ENCODE results near the gene AHR.

Gene AHR

GRCh38 chr7:17305387-17306171 is 7.1 kb downstream of the AHR start:
- DNase-seq = no peak

DNA sequence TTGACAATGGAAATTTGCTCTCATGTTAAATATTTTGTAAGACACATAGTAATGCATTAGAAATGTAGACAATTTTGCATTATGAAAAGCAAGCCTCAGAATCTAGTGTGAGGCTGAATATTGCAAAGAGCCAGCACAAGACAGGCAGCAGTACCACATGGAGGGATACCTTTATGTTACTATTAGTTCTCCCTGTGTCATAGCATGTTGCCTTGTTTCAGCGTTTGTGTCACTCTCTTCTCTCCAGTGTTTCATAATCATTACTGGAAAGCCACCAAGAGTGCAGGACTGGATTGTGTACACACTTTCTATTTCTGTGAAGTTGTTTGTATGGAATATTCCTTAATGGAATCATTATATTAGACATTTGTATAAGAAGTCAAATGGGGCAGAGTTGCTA is 8.5 kb downstream of the AHR start:
- DNase-seq = no peak

DNA sequence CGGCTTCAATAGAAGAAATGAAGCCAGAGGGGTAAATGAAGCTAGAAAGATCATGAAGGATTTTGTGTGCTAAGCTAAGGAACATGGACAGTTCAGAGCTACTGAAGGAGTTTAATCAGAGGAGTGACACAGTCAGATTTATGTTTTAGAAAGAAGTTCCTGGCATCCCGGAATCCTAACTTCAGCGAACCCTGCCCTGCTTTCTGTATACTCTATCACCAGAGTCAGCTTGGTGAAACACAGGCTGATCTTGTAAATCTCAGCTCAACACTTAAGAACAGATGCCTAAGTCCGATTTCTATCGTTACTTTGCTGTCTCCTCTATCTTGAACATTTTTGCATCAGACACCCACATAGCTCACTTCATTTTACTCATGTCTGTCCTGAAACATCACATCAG is 9.1 kb downstream of the AHR start:
- no peak for DNase-seq

DNA sequence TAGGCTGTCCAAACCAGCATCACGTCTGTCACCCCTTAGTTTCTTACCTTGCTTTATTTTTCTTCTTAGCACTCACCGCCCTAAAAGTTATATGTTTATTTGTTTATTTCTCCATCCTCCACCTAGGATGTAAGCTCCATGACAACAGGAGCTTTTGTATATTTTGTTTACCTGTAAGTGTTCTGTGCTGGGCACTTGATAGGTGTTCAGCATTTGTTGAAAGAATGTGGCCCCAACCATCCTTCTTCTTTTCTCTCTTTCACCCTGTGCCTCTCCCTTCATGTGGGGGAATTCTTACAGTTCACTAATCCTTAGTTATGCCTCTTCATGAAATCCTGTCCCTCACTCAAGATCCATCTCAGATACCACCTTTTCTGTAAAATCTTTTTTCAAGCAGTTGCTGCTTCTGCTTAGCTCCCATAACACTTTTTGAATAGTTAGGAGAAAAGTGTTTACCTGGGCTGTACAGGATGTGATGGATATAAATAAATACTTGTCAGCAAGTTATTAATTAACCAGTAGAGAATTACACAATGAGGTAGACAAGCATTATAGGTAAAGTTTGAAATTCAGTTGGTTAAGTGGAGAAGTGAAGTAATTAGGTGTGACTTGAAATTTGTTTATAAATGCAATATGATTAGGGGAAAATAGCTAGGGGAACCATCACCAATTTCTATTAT is 9.7 kb downstream of the AHR start:
- no peak for DNase-seq

GRCh38 chr7:17311194-17311593 is 12.7 kb downstream of the AHR start:
- no peak for DNase-seq

- no peak for DNase-seq
Measured at GRCh38 chr7:17311952-17312351, 13.5 kb downstream of the AHR start.

DNA sequence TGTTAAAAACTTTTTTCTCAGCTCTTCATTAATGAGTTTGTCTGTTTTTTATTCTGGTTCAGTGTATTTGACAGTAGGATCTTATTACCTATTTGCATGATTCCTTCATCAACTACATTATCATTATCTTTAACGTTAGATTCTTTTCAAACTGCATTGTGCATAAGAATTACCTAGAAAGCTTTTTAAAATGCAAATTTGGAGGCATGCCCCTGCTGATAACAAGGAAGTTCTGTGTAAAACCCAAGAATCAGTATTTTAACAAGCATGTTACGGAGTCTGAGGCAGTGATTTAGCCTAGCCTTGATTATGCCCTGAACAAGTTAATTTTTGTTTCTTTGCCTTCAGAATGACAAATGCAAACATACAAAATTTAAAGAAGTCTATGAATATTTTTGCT is 14.2 kb downstream of the AHR start:
- DNase-seq = no peak

DNA sequence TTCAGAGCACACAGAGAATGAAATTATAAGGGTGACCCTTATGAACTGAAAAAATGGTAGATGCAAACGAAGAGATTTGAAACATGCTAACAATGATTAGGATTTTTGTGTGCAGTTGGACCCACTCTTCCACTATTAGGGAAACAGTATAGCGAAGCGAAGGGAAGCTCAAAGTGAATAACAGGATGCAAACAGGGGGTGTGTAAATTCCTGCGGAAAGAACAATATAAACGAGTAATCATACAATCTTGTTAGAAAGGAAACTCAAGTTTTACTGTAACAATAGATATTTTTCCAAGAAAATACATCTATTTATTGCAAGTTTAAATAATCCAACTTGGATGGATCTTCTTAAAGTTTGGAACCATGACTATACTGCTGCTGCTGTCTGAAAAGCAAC is 14.7 kb downstream of the AHR start:
- no peak for DNase-seq

DNA sequence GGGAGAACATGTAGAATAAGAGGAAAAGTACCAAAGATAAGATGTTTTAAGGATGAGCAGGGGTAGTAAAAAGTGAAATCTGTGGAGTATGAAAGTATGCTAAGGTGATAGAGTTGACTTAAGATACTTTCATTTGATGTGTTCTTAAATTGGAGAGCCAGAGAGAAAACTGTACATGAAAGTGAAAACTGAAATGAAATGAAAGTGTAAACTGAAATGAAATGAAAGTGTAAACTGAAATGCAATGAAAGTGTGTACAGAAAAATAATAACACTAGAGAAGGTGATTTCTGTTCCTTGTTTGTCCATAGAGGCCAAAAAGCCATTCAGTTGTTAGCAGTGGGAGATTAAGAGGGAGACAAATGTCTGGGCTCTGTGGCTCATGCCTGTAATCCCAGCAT is 17.5 kb downstream of the AHR start:
- no peak for DNase-seq

DNA sequence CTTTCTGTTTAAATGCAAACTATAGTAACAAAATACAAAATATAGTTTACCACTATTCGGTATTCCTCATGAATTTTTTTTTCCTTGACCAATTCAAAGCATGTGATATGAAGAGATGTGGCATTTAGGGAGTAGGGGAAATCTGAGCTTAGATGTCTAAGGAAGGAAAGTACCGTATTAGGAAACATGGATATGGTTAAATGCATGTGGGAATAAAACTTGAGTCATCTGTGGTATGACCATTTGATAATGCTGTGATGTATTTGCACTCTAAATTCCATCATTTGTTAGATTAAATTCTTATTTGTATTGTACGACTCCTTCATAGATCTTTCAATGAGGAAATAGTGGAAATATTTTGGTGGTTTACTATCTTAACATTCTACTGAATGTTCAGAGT is 19.7 kb downstream of the AHR start:
- DNase-seq = no peak

- DNase-seq = no peak
Measured at GRCh38 chr7:17319164-17320101, 21.0 kb downstream of the AHR start.

- no peak for DNase-seq
Measured at GRCh38 chr7:17320102-17320497, 21.6 kb downstream of the AHR start.

DNA sequence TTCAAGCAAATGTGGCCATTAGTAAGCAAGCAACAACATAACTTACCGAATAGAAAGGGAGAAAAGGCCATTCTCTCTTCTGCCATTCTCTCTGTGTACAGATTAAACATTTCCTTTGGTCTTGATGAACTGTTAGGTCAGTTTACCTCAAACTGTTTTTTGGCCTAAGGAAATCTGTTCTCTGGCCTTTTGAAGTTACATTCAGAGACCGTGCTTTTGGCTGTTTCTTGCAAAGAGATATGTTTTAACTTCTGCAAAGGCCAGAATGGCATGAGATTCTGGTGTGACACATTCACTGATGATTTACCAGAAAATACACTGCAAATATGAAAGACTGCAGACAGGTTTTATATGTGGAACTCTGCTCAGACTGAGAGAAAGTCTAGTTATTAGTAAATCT is 22.2 kb downstream of the AHR start:
- DNase-seq = no peak

- DNase-seq = no peak
Measured at GRCh38 chr7:17325364-17325763, 26.9 kb downstream of the AHR start.

- DNase-seq = no peak
Measured at GRCh38 chr7:17326378-17326777, 27.9 kb downstream of the AHR start.

- no peak for DNase-seq
Measured at GRCh38 chr7:17328641-17329040, 30.2 kb downstream of the AHR start.

GRCh38 chr7:17329440-17329839 is 31.0 kb downstream of the AHR start:
- DNase-seq = no peak

- DNase-seq = no peak
Measured at GRCh38 chr7:17331891-17332501, 33.5 kb downstream of the AHR start.

- no peak for DNase-seq
Measured at GRCh38 chr7:17333221-17333620, 34.8 kb downstream of the AHR start.

DNA sequence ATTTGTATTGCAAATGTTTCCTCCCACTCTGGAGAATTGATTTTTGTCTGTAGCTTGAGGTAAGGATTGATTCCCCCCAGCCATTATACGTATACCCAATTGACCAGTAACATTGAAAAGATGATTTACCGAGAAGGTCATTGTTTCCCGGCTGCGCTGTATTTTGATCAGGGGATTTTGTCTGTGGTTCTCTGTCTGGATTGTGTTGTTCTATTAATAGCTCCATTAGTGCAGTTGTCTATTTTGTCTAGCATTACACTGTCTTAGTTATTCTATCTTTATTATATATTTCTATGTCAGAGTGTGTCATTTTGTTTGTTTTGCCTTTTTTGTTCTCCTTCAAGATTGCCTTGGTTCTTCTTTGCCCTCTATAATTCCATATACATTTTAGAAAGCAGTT is 37.7 kb downstream of the AHR start:
- no peak for DNase-seq

DNA sequence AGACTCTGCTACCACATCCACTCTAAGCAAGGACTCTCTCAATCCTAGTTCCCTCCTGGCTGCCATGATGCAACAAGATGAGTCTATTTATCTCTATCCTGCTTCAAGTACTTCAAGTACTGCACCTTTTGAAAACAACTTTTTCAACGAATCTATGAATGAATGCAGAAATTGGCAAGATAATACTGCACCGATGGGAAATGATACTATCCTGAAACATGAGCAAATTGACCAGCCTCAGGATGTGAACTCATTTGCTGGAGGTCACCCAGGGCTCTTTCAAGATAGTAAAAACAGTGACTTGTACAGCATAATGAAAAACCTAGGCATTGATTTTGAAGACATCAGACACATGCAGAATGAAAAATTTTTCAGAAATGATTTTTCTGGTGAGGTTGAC is 40.7 kb downstream of the AHR start:
- no peak for DNase-seq

DNA sequence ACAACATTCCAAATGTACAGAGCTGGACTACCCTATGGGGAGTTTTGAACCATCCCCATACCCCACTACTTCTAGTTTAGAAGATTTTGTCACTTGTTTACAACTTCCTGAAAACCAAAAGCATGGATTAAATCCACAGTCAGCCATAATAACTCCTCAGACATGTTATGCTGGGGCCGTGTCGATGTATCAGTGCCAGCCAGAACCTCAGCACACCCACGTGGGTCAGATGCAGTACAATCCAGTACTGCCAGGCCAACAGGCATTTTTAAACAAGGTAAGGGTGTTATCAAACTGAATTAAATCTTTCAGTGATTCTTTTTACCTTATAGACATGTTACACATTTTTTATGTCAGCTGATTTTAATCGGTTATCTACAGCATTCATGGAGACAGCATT is 41.5 kb downstream of the AHR start:
- DNase-seq = no peak

GRCh38 chr7:17340655-17341054 is 42.2 kb downstream of the AHR start:
- no peak for DNase-seq

All from DMS79 treated with DMSO at 0.1 percent for 48 hours (cell line).